GM12874 (cell line): Measurements from ENCODE around the gene ITGBL1.

Experiments used
- CTCF ChIP-seq: IDR thresholded peaks from 2 replicates; pipeline ENCODE4 v1.5.1; 2011; ENCODE audit warnings: low read depth, mild to moderate bottlenecking, control low read depth, low read length, moderate library complexity; ENCODE audit not compliant: insufficient read depth

The ITGBL1 gene

GRCh38 chr13:101490406-101491015 lies 38.0 kb downstream of the ITGBL1 start:
- no peak for TF ChIP-seq CTCF

GRCh38 chr13:101492251-101492910 lies 39.9 kb downstream of the ITGBL1 start:
- no peak for TF ChIP-seq CTCF

GRCh38 chr13:101493541-101493940 lies 41.1 kb downstream of the ITGBL1 start:
- no peak for TF ChIP-seq CTCF

DNA sequence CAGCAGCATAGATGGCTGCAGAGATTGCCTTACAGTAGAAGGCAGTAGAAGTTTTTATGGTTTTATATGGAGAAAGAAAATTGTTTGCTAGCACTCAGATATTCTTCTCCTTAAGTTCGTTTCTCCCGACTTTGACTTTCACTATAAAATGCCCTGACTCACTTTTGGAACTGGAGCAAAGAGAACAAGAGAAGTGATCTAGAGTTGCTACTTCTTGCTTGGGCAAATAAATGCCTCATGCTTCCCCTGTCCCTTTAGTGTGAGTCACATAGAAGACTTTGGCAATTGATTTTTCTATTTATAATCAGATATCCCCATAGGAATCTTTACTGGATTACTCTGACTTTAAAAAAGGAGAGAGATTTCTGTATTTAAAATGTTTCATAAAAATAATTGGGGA lies 46.9 kb downstream of the ITGBL1 start:
- no peak for TF ChIP-seq CTCF

- no peak for TF ChIP-seq CTCF
Measured at GRCh38 chr13:101502618-101503017, 50.1 kb downstream of the ITGBL1 start.

- no peak for TF ChIP-seq CTCF
Measured at GRCh38 chr13:101511161-101511560, 58.7 kb downstream of the ITGBL1 start.

GRCh38 chr13:101511766-101512165 lies 59.3 kb downstream of the ITGBL1 start:
- no peak for TF ChIP-seq CTCF

GRCh38 chr13:101512650-101513049 lies 60.2 kb downstream of the ITGBL1 start:
- TF ChIP-seq CTCF = no peak
